HG03442 (cell line): ENCODE data around the gene TEX14.
"Not testable (repeated sequence)": the region's sequence is repeated elsewhere in the genome, so short reads cannot be mapped to it uniquely, and the experiment has no call there.

ENCODE experiments used
- ATAC-seq: cut with Tn5 transposase; IDR thresholded peaks from one replicate; pipeline ENCODE4 v1.9.1; 2021; ENCODE audit warnings: mild to moderate bottlenecking, moderate library complexity; ENCODE audit not compliant: unreplicated experiment

The TEX14 gene

DNA sequence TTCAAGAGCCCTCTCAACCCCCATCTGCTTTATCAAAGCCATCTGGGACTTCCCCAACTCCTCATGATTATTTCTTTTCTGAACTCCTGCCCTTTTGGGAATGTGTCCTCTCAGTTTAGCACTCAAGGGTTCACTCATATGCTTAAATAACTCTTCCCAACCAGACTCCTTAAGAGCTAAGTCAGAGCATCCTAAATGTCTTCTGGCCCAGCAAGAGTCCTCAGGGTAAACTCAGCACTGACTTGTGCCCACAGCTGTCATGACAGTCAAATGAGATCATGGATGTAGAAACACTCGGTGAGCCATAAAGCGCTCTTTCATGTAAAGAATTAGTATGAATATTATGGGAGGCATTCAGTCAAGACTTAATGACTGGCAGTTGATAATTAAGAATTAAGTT lies 85.9 kb downstream of the TEX14 start:
- no peak for ATAC-seq

DNA sequence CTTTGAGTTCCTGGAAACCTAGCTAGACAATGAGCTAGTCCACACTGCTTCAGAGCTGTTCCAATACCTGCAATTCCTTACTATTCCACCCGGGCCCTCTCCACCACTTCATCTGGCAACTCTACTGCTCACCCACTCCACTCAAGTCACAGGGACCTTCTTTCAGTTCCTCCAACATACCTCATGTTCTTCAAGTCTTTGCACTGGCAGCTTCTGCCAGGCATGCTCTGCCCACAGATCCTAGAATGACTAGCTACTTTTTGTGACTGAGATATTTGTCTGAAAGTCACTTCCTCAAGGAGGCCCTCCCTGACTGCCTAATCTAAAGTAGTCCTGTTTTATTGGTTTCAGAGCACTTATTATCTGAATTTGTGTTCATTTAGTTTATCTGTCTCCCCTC lies 86.4 kb downstream of the TEX14 start:
- no peak for ATAC-seq

DNA sequence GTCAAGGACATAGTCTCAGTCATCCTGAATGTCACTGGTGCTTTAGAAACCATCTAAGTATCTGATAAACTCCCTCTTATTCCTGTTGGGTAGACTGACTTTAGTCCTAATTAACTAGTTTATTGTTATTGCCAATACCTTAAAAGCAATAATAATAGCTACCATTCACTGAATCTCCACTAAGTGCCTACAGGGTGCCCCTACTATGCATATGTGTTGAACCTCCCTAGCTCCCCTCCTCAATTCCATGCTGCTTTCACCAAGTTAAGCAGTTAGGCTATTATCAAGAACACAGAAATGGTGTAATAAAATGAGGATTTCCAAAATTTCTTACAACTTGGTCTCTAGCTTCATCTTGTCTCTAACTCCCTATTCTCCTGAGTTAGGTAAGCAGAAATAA lies 89.9 kb downstream of the TEX14 start:
- ATAC-seq, result no peak

DNA sequence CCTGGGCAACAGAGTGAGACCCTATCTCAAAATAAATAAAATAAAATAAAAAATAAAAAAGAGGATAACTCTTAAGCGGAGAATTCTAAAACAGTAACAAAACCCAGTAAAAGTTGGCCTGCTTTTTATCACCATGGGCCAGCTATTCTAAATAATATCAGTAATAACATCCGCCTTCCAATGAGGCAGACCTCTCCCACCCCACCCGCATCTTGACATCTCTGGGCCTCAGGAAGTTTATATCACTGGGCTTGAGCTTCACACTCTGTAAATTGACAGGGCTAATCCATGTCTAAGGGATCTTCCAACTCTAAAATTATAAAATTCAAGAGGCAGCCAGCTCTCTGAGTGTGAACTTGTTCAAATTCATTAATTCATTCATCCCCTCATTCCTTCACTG lies 94.5 kb downstream of the TEX14 start:
- no peak for ATAC-seq

DNA sequence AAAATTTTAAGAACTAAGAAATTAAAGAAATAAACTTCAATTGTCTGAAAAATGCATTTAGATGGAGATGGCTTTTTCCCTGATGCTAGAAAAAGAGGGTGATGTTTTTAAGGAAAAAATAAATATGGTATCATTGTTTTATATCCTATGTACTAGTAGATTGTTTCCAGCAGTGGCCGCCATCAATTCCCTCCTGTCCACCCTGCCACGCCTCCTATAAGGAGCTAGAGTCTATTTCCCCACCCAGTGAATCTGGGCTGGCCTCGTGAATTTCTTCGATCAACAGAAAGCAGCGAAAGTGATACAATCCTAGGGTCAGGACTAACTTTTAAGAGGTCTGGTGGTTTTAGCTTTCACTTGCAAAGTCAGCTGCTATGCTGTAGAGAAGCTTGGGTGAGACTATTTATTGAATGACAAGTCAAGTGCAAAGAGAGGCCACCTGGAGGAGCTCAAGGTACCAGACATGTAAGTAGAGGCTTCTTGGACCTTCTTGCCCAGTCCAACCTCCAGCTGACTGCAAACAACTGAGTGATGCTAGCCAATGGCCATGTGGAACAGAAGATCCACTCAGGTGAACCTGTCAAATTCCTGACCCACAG lies 96.6 kb downstream of the TEX14 start:
- ATAC-seq, result no peak

DNA sequence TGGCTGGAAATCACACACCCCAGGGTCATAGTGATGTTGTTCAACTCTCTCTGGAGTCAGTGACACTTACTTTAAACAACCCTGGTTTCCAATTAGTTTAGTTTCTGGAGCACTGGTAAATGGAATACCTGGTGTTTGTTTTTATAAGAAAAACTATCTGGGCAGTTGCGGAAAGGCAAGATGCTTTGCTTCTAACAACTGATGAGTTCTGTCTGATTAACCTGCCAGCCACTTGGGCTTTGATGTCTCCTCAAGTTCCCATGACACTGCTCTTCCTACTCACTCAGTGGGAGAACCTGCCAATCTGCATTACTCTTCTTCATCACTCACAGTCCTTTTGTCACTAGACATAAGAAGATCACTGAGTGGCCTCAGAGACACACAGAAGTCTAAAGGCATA lies 98.7 kb downstream of the TEX14 start:
- ATAC-seq, result no peak

DNA sequence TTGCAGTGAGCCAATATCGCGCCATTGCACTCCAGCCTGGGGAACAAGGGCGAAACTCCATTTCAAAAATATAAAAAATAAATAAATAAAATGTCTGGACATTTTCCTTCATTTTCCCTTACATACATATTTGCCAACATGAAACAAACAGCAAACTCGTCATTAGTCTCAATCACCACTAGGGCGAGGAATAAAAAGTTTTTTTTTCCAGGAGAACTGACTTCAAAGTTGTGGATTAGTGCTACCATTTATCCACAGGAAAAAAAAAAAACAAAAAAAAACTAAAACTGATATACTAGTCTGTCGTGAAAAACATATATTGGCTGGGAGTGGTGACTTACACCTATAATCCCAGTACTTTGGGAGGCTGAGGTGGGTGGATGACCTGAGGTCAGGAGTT lies 100.4 kb downstream of the TEX14 start:
- no peak for ATAC-seq

DNA sequence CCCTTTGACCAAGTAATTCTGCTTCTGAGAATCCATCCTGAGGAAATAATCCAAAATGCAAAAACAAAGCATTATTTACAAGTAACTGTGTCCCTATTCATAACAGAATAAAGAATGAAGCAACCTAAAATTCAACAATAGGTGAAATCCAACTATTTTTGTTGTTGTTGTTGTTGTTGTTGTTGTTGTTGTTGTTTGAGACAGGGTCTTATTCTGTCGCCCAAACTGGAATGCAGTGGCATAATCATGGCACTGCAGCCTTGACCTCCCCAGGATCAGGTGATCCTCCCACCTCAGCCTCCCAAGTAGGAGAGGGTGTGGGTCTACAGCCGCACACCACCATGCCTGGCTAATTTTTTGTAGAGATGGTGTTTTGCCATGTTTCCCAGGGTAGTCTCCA lies 101.5 kb downstream of the TEX14 start:
- no peak for ATAC-seq

DNA sequence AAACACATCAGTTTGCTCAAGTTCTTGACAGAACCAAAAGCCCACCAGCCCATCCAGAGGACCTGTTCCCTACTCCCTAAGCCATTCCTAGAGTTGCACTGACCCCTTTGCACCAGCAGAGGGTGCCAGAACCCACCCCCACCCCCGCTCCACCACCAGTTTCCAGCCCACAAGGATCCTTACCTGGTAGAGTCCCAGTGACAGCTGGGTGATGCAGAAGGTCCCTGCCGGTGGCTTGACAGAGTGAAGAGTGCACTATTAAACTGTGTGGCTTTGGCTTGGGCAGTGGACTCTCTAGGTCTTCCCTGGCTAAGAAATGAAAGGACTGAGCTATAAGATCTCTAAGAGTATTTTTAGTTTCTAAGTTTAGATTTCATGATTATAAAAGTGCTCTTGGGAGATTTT lies 104.1 kb downstream of the TEX14 start:
- no peak for ATAC-seq

DNA sequence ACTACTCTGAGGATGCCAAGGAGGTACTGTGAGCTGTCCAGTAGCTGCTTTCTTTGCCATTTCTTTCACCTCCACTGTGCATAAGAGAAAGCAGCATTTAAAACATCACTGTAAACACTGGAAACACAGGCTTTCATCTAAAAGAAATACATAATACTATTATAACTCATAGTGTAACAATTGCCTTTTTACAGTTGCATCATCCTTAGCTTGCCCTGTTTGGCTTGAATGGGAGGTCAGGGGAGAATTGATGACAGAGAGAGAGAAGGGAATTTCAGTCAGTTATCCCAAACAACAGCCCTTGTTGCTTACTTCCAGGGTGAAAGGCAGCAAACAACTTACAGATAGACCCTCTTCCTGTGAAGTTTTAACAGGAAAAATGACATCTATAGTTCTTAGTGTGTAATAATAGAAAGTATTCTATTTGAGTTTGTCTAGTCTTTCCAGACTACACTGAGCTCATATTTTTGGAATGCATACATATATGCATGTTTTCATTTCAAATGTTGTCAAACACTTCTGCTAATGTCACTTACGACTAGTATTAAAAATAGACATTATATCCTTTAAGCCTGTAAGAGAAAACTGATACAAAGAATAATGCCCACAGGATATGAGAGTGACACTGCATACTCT lies 105.7 kb downstream of the TEX14 start:
- no peak for ATAC-seq

DNA sequence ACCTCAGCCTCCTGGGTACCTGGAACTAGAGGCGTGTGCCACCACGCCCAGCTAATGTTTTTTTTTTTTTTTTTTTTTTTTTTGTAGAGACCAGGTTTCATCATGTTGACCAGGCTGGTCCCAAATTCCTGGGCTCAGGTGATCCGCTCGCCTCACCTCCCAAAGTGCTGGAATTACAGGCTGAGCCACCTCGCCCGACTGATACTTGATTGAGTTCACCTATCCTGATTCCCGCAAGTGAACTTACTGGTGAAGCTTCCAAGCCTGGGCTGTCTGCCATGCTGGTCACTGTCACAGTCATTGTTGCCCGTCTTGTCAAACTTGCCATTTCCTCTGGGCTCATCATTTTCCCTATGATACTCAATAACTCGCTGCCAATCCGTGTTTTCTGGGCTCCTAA lies 106.3 kb downstream of the TEX14 start:
- no peak for ATAC-seq

DNA sequence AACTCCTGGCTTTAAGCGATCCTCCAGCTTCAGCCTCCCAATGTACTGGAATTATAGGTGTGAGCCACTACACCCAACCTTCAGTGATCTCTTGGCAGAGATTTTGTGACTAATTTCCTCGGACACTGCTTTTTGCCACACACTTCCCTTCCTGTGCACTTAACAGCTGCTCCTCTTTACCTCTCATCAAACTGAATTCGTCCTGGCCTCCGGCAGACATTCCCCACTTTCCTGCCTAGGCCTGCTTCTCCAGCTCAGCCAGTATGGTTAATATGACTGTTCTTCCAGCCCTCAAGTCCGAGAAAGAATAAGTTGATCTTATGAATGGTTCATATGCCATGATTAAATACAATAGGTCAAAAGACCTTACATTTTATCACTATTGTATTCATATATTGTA lies 108.4 kb downstream of the TEX14 start:
- no peak for ATAC-seq

DNA sequence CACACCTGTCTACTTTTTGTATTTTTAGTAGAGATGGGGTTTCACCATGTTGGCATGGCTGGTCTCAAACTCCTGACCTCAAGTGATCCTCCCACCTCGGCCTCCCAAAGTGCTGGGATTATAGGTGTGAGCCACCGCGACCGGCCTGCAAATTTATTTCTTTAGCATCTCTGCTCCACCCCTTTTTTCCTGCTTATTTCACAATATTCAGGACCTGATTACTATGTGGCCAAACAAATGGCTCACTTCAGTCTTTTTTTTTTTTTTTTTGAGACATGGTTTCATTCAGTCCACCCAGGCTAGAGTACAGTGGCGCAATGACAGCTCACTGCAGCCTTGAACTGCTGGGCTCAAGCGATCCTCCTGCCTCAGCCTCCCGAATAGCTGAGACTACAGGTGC lies 109.1 kb downstream of the TEX14 start:
- not testable (repeated sequence) for ATAC-seq

DNA sequence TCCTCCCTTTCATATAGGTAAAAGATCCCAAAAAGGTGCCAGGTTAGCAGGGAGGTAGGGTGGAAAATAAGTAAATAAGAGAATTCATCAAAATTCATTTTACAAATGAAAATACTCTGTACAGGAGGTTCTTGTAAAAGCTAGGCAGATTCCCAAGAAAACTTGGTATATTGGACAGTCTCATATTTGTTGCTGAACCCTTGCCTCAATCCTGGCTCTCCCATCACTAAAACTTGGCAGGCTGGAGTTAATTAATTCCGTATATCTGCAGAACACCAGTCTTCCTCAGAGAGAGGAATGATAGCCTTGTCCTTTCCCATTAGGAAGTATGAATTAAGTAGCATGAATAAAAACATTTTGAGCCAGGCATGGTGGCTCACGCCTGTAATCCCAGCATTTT lies 111.2 kb downstream of the TEX14 start:
- ATAC-seq, result no peak

DNA sequence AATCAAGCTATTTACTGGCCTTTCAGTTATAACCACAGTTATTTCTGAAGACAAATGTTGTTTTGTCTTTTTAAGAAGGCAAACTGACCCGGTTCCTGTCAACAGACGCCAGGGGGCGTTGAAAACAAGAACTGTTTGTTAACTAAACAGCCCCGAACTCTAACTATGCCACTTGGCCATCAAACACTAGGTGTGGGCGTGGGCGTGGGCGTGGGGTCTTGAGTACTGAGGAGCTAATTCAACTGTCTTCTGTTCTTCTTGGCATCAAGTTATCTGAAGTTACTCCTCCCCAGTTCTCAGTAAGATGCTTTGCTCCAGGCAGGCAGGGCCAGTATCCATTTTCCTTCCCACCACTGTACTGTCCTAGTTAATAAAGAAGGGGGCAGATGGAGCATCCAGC lies 114.1 kb downstream of the TEX14 start:
- no peak for ATAC-seq

DNA sequence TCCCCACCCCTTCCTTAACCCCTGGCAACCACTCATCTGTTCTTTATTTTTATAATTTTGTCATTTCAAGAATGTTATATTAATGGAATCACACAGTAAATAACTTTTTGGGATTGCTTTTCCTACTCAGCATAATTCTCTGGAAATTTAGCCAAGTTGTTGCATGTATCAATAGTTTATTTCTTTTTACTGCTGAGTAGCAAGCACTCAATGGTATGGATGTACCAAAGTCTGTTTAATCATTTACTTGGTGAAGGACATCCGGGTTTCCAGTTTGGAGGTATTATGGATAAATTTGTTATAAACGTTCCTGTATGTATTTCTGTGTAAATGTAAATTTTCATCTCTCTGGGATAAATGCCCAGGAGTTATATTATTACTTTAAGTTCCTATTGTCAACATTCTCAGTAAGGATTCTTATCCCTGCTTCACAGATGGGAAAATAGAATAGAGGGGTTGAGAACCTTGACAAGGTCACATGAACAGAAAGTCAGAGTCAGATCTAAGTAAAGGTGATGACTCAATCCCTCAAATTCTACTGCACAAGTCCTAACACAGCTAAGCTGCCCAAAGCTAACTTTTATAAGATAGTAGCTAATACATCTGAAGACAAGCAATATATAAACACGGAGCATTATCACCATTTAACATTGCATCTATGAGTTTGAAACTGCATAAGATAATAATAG lies 115.0 kb downstream of the TEX14 start:
- no peak for ATAC-seq

DNA sequence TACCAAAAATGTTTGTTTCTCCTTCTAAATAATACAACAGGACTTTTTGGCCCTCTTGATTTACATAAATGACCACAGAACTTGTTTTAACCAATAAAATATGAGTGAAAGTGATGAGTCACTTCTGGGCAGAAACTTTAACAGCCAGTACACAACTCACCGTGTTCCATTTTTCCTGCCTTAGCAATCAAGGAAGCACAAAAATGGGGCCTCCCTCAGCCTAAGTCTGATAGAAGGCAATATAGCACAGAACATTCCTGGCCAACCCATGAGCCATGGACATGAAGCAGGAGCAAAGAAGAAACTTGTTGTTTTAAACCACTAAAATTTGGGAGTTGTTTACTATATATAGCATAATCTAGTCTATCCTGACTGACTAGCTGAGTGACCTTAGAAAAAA lies 116.3 kb downstream of the TEX14 start:
- no peak for ATAC-seq

DNA sequence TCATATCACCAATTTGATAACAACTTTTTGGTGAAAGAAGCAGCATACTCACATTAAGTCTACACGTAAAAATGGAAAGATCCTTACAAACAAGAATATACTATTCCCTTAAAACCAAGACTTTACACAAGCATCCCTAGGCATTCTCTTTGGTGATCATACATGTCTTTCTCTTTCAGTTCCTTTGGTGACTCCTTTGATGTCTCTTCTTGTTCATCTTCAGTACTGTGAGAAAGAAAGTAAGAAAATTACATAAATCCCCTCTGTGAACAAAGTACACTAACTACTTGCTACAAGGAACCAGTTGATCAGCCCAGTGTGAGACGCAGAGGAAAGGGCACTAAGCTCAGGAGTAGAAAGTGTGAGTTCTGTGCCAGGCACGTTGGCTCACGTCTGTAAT lies 117.8 kb downstream of the TEX14 start:
- ATAC-seq, result no peak

DNA sequence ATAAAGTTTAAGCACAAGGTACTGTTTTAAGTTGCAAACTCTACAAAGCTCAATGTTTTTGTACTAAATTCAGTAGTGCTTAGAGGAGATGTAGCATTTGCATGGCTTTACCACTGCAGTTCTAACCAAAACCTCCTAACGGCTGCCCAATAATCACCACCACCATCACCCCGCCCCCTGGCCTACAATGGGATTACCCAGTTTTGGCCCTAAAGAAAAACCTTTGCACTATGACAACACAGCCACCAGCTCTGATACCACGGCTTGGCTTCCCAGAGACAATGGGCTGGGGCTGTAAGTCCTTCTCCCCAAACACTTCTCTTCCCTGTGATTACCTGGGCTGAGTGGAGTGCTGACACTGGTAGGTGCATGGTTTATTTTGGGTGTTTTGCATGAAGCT lies 119.0 kb downstream of the TEX14 start:
- ATAC-seq, result no peak

DNA sequence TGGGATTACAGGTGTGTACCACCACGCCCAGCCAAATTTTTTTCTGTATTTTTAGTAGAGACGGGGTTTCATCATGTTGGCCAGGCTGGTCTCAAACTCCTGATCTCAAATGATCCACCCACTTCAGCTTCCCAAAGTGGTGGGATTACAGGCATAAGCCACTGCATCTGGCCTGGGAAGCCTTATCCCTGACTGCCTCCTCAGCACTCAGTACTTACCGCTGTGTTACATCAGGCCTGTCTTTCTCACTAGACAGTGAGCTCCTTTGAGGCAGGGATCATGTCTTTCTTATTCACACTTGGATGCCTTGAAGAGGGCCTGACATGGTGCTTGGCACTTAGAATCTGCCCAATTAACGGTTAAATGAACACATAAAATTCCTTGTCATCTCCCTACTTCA lies 121.1 kb downstream of the TEX14 start:
- ATAC-seq, result no peak

DNA sequence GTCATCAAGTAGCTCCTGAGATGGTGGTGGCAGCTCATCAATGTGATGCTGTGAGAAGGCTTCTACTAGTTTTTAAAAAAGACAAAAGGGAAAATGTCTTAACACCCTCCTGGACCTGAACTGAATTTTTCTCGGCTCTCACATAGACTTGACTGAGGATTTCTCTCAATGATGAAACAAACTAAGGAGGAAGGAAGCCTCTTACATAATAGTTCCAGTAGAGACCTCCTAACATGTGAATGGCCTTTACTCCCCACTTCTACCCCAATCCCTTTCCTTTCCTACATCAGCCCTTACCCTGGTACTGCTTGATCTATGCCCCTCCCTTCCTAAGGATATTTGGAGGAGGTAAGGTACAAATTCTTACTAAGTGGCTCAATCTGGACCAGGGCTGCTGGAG lies 122.6 kb downstream of the TEX14 start:
- ATAC-seq, result no peak

DNA sequence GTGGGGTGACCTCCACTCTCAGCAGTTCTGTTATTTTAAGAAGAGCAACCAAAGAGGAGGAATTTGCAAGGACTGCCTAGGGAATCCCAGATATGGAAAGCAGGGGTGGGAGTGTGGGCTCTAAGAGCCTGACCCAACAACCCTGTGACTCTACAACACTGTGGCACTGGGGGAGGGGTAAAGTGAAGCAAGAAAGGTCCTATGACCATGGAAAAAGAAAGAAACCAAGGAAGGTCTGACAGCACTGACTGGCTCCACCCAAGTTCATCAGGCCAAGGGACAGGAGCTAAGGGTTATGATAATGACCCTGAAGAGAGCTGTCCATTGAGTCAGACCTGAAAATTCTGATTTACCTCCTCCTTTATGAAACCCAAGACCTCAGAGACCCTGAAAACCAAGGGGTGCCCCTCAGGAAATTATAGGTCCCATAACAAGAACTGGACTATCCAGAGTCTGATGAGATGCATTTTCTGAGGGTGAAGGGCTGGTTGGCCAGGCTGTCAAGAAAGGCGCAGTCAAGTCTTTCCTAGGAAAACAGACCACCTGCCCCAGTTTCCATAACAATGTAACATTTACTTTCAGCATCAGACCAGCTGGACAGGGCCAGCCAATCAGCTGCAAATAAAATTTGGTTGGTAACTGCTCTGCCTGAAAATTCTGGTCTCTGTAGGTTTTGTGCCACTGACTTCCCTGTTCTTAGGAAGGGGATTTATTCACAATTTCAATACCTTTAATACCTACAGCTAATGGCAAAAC lies 123.6 kb downstream of the TEX14 start:
- no peak for ATAC-seq
